T-helper 1 cell treated with Interleukin-12 subunit alpha and Interleukin-12 subunit beta and Interleukin-4 antibody, amounts not matched to agents 30 μg/mL and 1 μg/mL, for 36 hours (primary cell): Measurements from ENCODE around the gene FGD1.
A peak's percentile ranks its signal among the peaks of the same experiment; 100 is the strongest.
"Not testable (repeated sequence)": the region's sequence is repeated elsewhere in the genome, so short reads cannot be mapped to it uniquely, and the experiment has no call there.

Source experiments
- H3K27ac Mint-ChIP-seq: one replicate; pipeline ENCODE4 v1.8.0; 2021; ENCODE audit warnings: mild to moderate bottlenecking, mixed read lengths
- H3K27me3 Mint-ChIP-seq: one replicate; pipeline ENCODE4 v1.8.0; 2021; ENCODE audit warnings: low read depth, mixed read lengths
- H3K36me3 Mint-ChIP-seq: one replicate; pipeline ENCODE4 v1.8.0; 2021; ENCODE audit warnings: low read depth, mixed read lengths
- H3K4me1 Mint-ChIP-seq: one replicate; pipeline ENCODE4 v1.8.0; 2021; ENCODE audit warnings: low read depth, mixed read lengths
- H3K4me3 Mint-ChIP-seq: one replicate; pipeline ENCODE4 v1.8.0; 2021; ENCODE audit warnings: mild to moderate bottlenecking, moderate library complexity, mixed read lengths
- H3K9me3 Mint-ChIP-seq: one replicate; pipeline ENCODE4 v1.8.0; 2021; ENCODE audit warnings: mixed read lengths

The FGD1 gene

DNA sequence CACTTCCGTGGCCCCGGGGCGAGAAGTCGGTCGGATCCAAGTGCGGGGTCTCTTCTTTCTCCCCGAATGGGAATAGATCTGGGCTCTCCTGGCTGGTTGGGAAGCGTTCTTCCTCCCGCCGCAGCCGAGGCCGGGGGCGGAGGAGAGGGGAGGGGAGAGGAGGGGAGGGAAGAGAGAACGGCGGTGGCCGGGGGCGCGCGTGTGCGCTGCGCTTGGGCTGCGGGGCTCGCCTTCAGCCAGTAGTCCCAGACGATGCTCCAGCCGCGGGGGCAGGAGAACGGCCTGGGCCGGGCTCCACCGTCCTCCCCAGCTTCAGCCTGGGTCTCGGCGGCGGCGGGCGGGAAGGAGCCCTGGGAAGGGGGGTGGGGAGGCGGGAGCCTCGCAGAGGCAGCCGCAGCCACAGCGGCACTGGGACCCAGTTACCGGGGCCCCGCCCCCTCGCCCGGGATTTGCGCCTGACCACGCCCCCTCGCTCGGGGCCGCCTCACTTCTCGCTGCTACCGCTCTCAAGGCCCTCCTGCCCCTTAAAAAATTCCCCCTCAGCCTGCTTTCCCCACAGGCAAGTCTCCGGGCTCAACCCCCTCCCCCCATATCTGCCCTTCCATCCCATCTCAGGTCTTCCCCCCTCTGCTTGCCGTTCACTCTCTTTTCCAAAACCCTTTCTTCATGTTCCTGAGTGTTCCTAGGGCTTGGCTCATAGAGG is at the start of gene FGD1:
Gene FGD1 (minus strand): TSS at position 421 of the 703 bp plus-strand sequence. CDS start 802 bp downstream, outside the sequence.
- Mint-ChIP-seq H3K36me3 (no peaks in the 10 kb centered on the region), H3K27me3 (peaks cover 54% of the 10 kb centered on the region), H3K4me3 (peak within 1 kb of the TSS; percentile 76), H3K9me3 (no peaks in the 10 kb centered on the region), H3K27ac (no peak within 1 kb of the TSS), H3K4me1 (peaks cover 5% of the 10 kb centered on the region)

DNA sequence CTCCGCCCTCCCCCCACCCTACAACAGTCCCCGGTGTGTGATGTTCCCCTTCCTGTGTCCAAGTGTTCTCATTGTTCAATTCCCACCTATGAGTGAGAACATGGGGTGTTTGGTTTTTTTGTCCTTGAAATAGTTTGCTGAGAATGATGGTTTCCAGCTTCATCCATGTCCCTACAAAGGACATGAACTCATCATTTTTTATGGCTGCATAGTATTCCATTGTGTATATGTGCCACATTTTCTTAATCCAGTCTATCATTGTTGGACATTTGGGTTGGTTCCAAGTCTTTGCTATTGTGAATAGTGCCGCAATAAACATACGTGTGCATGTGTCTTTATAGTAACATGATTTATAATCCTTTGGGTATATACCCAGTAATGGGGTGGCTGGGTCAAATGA is 46.2 kb upstream of the FGD1 start:
- H3K27ac Mint-ChIP-seq, H3K4me1 Mint-ChIP-seq, H3K9me3 Mint-ChIP-seq, H3K27me3 Mint-ChIP-seq, H3K4me3 Mint-ChIP-seq: not testable (repeated sequence)
- H3K36me3 Mint-ChIP-seq = peaks cover 28% of the 10 kb centered on the region

DNA sequence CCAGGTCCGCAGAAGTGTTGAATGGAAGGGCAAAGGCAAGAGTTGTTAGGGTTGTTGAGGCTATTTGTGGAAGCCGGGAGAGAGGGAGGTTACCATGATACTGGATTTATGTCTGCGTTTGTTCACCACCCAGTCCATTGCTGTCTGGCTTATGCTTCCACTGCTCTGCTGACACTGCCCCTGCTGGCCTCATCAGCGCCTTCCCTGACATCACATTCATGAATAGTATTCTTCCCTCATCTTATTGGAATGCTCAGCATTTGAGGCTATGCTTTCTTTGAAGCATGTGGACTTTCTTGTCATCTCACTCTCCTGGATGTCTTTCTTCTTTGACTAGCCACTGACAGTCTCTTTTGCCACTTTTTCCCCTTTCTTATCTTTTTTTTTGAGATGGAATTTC is 44.3 kb upstream of the FGD1 start:
- H3K9me3 Mint-ChIP-seq = no peaks in the 10 kb centered on the region
- peaks cover 5% of the 10 kb centered on the region for H3K4me1 Mint-ChIP-seq
- no peak overlapping the region for H3K4me3 Mint-ChIP-seq
- no peak overlapping the region for H3K27ac Mint-ChIP-seq
- H3K36me3 Mint-ChIP-seq = peaks cover 30% of the 10 kb centered on the region
- H3K27me3 Mint-ChIP-seq = no peaks in the 10 kb centered on the region

DNA sequence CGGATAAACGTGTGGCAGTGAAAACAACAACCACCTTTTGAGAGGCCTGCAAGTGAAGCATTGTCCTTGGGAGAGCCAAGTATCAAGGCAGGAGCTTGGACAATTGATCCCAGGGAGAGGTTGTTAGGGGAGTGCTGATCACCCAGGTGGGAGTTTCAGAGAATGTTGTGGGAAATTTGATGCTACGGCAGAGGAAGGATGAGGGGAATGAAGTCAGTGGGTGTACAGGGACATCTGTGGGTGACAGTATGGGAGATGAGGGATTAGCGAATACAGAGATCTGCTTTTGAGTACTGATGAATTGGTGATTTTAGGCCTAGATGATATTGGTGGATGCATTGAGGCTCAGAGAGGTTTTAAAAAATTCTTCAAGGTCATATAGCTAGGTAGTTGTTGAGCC is 38.2 kb upstream of the FGD1 start:
- no peak overlapping the region for H3K27ac Mint-ChIP-seq
- H3K27me3 Mint-ChIP-seq = no peaks in the 10 kb centered on the region
- peaks cover 27% of the 10 kb centered on the region for H3K4me1 Mint-ChIP-seq
- H3K36me3 Mint-ChIP-seq = peaks cover 20% of the 10 kb centered on the region
- peak overlapping the region; percentile 44 for H3K4me3 Mint-ChIP-seq
- H3K9me3 Mint-ChIP-seq = peaks cover under 1% of the 10 kb centered on the region

DNA sequence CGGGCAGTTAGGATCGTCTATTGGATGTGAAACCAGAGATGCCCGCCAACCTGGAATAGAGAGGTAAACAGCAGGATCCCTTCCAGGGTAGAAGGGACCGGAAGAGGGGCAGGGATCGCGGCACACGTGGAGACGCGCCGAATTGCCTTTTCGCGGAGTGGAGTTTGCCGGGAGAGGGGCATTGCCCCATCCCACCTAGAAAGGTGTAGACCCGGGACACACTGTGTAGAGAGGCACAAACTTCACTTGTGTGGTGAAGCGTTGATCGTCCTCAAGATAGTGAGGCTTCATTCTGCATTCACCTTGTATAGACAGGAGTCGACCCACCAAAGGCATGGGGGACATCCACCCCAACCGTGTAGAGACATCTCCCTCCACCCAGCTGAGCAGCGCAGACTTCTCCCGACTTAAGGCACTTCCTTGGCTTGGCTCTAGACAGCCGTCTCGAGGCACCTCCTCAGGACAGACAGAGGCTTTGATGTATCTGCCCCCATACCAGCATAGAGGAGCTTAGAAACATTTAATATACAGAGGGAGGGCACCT is 34.4 kb upstream of the FGD1 start:
- Mint-ChIP-seq H3K4me1 (peaks cover 28% of the 10 kb centered on the region), H3K36me3 (peaks cover 22% of the 10 kb centered on the region), H3K4me3 (peak overlapping the region; percentile 90), H3K9me3 (peaks cover 12% of the 10 kb centered on the region), H3K27ac (peak overlapping the region; percentile 90), H3K27me3 (no peaks in the 10 kb centered on the region)

DNA sequence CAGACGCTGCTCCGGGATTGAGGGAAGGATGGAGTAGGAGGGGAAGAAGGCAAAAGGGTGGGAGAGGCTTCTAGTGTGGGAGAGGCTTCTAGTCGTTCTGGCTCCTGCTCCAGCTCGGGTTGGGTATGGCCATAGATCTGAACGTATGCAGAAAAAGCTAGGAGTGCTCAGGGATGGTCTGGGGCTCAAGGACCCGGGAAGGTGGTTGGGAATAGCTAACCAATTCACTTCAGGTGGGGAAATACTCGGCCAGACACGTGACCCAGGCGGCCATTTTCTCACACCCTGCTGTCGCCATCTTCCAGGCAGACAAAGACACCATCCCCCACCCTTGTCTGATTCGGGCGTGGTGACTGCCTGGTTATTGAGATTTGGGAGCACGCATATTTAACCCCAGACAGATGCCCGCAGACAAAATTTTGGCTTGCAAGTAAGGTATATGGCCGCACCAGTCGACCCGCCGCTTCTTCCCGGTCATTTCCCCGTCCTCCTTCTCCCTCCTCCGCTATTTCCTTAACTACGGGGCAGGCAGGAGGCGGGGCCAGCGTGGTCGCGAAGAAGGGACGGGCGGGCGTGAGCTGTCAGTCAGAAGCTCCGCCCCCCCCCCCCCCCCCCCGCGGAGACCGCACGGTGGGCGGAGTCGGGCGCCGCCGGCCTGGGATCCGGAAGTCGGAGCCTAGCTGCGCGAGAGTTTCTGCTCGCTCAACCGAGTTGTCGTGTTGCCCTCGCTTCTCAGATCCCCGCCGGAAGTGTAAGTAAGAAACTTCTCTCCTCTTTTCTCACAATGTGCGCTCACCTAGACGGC is 33.7 kb upstream of the FGD1 start, which contains the start of gene GNL3L:
Gene GNL3L (plus strand): TSS at position 668 of the 805 bp plus-strand sequence. CDS start 2,348 bp downstream, outside the sequence.
- no peaks in the 10 kb centered on the region for H3K27me3 Mint-ChIP-seq
- peaks cover 28% of the 10 kb centered on the region for H3K4me1 Mint-ChIP-seq
- peak within 1 kb of the TSS; percentile 93 for H3K27ac Mint-ChIP-seq
- H3K9me3 Mint-ChIP-seq = peaks cover 12% of the 10 kb centered on the region
- H3K4me3 Mint-ChIP-seq = peak within 1 kb of the TSS; percentile 90
- H3K36me3 Mint-ChIP-seq = peaks cover 22% of the 10 kb centered on the region

DNA sequence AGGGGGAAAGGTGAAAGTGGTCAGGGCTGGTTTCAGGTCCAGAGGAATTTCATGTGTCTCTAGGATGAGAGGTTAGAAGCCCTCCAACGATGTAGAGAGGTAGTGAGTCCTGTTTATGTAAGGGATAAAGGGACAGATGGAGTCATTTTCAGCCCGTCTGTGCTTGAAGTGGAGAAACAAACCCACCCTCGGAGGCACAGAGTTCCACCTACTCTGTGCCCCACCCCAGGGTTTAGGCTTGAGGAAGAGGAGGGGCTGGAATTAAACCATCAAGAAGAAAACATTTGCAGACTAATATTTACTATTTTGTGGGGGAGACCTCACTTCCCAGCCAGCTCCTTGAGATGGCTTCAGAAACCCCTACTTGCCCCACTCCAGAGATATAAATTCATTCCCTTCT is 33.1 kb upstream of the FGD1 start:
- Mint-ChIP-seq H3K4me3 (peak overlapping the region; percentile 83), H3K27ac (peak overlapping the region; percentile 93), H3K9me3 (peaks cover 12% of the 10 kb centered on the region), H3K36me3 (peaks cover 16% of the 10 kb centered on the region), H3K27me3 (no peaks in the 10 kb centered on the region), H3K4me1 (peaks cover 22% of the 10 kb centered on the region)

DNA sequence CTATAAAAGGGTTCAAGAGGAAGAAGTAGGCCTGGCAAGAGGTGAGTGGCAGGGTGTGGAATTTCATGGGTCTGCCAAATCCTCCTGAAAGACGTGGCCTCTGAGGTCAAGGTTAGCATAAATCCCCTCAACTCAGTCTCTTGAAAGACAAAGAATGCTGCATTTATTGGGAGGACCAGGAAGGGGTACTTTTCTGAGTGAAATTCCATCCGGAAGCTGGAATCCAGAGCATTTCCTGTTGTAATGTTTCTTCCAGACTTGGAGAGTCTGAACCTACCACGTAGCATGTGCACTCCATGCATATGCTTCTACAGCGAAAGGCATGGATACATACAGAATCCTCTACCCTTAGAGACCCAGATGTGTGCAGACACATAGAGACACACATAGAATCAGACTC is 13.4 kb upstream of the FGD1 start:
- Mint-ChIP-seq H3K4me3 (no peak overlapping the region), H3K9me3 (peaks cover 6% of the 10 kb centered on the region), H3K27me3 (peaks cover 3% of the 10 kb centered on the region), H3K36me3 (no peaks in the 10 kb centered on the region), H3K27ac (no peak overlapping the region), H3K4me1 (no peaks in the 10 kb centered on the region)

DNA sequence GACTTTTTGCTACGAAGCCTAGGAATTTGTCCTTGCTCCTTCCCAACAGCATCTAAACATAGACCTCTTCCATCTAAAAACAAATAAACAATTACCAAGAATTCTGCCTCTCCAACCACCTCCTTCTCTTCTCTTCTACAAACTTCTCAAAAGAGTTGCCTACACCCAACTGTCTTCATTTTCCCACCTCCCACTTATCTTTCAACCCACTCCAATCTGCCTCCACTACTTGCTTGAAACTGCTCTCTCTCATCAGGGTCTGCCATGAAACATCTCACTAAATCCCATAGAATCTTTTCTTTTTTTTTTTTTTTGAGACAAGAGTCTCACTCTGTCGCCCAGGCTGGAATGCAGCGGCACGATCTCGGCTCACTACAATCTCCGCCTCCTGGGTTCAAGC is 902 bp upstream of the FGD1 start:
- Mint-ChIP-seq H3K4me3 (peak overlapping the region; percentile 76), H3K27me3 (peaks cover 54% of the 10 kb centered on the region)

DNA sequence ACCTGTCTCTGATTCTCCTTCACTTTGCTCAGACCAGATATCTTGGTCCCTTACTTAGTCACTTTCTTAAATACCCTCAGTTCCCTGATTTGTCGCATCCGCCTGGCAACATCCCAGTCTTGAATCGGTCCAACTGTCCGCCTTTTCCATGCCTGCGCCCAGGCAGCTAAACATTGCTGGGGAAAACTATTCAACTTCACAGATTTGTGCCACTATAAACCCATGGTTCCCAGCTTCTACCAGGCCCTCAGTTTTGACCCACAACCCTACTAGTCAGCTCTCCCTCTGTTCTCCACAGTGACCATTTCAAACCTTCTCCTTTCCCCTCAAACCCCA is 451 bp upstream of the FGD1 start:
- H3K36me3 Mint-ChIP-seq = no peaks in the 10 kb centered on the region
- no peak overlapping the region for H3K27ac Mint-ChIP-seq
- no peaks in the 10 kb centered on the region for H3K9me3 Mint-ChIP-seq
- peaks cover 5% of the 10 kb centered on the region for H3K4me1 Mint-ChIP-seq
- H3K4me3 Mint-ChIP-seq = peak overlapping the region; percentile 76
- H3K27me3 Mint-ChIP-seq = peaks cover 54% of the 10 kb centered on the region

More for the DNA sequence above, 902 bp upstream of the FGD1 start:
- Mint-ChIP-seq H3K4me1 (peaks cover 5% of the 10 kb centered on the region), H3K27ac (no peak overlapping the region), H3K9me3 (no peaks in the 10 kb centered on the region), H3K36me3 (no peaks in the 10 kb centered on the region)

DNA sequence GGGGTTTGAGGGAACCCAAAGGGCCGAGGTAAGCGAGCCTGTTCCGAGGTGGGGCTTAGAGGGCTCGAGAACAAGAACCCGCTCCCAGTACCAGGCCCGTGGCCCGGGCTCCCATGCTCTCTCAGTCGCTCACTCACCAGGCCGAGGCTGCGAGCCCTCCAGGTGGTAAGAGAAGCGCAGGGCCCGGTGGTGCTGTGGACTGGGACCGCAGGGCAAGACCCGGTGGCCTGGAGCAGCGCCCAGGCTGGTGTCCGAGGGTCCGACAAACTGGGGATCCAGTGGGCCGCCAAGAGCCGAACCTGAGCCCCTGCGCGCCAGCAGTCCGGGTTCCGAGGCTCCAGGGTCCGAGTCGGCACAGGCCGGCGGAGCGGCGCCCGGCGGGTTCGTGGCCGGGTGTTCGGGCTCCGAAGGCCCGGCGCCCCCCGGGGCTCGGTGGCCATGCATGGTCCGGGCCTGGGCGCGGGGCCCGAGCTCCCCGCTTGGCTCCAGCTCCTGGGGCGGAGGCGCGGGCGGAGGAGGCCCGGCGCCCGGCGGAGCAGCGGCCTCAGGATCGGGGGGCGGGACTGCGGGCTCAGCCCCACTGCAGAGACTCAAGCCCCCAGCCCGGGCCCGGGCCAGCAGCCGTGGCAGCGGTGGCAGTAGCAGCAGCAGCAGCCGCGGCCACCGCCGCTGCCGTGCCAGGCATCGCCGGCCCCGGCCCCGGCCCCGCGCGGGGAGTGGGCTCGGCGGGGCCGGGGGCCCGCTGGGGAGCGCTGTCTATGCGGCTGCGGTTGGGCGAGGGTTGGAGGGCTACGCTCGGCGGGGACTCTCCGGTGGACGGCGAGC is 833 bp downstream of the FGD1 start:
- Mint-ChIP-seq H3K9me3 (no peaks in the 10 kb centered on the region), H3K27ac (no peak overlapping the region), H3K4me1 (peaks cover 5% of the 10 kb centered on the region), H3K27me3 (peaks cover 50% of the 10 kb centered on the region), H3K36me3 (no peaks in the 10 kb centered on the region), H3K4me3 (peak overlapping the region; percentile 42)

DNA sequence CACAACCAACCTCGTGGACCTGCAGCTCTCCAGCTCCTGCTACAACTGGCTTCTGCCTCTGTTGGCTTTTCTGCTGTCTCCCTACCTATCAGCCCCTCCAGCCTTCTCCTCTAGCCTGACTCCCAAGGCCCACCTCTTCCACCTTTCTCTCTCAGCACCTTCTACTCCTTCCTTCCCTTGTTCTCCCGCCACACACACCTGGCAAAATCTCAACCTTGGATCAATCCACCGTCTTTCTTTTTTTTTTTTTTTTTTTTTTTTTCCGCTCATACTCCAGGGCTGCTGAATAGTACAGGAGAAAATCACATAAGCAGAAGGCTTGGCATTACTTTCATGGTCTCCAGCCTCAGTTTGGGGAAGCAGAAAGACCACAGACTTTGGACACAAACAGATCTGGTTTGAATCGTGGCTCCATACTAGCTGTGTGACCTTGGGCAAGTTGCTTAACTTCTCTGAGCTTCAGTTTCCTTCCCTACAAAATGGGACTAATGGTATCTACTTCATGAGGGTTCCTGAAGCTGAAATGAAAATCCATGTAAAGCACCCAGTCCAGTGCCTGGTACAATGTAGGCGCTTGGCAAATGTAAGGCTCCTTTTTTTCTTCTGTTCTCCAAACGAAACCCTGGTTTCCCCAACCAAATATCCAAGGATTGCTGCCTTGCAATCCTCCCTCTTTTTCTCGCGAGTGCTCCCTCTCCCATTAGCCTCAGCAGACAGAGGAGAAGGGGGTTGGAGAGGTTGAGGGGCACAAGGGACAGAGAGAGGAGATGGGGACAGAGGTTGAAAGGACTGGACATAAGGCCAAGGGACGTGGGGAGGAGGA is 1.7 kb downstream of the FGD1 start:
- Mint-ChIP-seq H3K9me3 (no peaks in the 10 kb centered on the region), H3K27ac (no peak overlapping the region), H3K4me3 (peak overlapping the region; percentile 31), H3K4me1 (peaks cover 5% of the 10 kb centered on the region), H3K36me3 (no peaks in the 10 kb centered on the region), H3K27me3 (peaks cover 46% of the 10 kb centered on the region)

DNA sequence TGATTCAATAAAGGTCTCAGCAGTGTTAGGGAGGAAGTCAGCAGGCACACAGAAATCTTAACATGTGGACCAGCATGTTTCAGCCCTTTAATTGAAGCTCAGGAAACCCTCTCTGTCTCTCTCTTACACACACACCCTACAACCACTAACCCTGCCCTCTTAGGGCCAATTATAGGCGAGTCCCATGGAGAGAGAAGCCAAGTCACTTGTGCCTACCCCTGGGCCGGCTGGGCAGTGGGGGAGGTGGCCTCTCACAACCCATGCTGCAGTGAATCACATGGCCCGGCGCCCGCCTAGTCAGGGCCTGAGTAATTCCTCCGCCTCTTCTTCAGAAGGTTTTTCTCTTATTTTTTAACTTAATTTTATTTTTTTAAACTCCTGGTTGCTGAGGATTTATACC is 3.7 kb downstream of the FGD1 start:
- Mint-ChIP-seq H3K9me3 (no peaks in the 10 kb centered on the region), H3K4me3 (no peak overlapping the region), H3K27ac (no peak overlapping the region), H3K27me3 (peaks cover 29% of the 10 kb centered on the region), H3K4me1 (peaks cover 5% of the 10 kb centered on the region), H3K36me3 (no peaks in the 10 kb centered on the region)

DNA sequence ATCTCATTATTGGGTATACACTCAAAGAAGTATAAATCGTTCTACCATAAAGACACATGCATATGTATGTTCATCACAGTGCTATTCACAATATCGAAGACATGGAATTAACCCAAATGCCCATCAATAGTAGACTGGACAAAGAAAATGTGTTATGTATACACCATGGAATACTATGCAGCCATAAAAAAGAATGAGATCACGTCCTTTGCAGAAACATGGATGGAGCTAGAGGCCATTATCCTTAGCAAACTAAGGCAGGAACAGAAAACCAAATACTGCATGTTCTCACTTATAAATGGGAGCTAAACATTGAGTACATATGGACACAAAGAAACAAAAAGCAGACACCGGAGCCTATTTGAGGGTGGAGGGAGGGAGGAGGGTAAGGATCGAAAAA is 6.2 kb downstream of the FGD1 start:
- not testable (repeated sequence) for H3K4me3 Mint-ChIP-seq, H3K27ac Mint-ChIP-seq, H3K36me3 Mint-ChIP-seq, H3K9me3 Mint-ChIP-seq, H3K4me1 Mint-ChIP-seq
- H3K27me3 Mint-ChIP-seq = peaks cover 18% of the 10 kb centered on the region
